Measurements from ENCODE around the gene IQSEC1.

IQSEC1 gene

DNA sequence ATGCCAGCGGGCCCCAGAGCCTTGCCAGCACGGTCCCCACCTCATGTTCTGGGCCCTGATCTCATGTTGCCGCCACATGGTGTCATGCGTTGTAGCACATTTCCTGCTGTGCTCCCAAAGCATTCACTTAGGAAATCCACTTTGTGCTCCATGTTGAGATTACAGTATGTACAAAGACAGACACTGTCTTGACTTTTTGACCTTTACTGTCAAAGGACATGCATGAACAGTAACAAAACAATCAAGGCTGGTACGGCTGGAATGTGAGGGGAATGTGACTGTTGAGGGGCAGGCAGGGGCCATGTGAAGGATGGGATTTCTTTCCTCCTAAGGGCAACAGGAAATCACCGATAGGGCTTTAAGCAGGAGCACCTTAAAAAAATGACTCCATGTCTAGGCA is 178.6 kb downstream of the IQSEC1 start:
- TF ChIP-seq, protein P1, sequence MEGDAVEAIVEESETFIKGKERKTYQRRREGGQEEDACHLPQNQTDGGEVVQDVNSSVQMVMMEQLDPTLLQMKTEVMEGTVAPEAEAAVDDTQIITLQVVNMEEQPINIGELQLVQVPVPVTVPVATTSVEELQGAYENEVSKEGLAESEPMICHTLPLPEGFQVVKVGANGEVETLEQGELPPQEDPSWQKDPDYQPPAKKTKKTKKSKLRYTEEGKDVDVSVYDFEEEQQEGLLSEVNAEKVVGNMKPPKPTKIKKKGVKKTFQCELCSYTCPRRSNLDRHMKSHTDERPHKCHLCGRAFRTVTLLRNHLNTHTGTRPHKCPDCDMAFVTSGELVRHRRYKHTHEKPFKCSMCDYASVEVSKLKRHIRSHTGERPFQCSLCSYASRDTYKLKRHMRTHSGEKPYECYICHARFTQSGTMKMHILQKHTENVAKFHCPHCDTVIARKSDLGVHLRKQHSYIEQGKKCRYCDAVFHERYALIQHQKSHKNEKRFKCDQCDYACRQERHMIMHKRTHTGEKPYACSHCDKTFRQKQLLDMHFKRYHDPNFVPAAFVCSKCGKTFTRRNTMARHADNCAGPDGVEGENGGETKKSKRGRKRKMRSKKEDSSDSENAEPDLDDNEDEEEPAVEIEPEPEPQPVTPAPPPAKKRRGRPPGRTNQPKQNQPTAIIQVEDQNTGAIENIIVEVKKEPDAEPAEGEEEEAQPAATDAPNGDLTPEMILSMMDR (IDR thresholded peaks at IDR 0.05) = no peak

DNA sequence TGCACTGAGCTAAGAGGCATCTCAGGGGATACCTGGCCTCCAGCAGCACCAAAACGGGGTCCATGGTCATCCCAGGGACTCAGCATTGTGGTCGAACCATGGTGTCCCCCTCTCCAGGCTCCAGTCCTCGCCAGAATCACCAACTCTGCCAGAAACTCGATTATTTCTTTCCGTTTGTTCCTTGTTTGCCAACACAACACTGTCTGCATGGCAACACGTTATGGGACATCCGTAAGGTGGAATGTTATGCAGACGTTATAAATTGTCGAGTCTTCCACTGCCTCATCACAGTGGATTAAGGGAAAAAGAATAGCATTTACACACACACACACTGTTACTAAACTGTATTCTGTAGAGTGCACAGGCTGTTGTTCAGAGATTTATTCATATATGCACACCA is 179.4 kb downstream of the IQSEC1 start:
- TF ChIP-seq, protein P1 (IDR thresholded peaks at IDR 0.05) = no peak

DNA sequence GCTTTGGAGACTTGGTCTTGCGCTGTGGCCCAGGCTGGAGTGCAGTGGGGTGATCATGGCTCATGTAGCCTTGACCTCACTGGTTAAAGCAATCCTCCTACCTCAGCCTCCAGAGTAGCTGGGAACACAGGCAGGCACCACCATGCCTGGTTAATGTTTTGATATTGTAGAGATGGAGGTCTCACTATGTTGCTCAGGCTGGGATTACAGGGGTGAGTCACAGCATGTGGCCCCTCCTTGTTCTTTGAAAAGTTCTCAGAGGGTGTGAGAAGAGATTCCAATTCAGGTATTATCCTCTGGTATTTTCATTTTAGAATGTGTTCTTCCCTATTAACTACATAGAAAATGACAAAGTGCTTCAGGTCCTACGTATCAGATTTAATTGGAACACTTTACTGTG is 180.0 kb downstream of the IQSEC1 start:
- TF ChIP-seq, protein P1 (IDR thresholded peaks at IDR 0.05) = no peak

DNA sequence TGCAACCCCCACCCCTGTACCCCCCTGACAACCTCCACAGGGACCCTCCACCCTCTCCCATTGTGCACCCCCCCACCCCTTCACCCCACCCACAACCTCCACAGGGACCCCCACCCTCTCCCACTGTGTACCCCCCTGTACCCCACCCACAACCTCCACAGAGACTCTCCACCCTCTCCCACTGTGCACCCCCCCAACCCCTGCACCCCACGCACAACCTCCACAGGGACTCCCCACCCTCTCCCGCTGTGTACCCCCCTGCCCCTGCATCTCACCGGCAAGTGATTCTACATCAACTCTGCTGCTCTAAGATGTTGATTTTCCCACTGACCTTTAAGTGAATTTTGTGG is 180.4 kb downstream of the IQSEC1 start:
- TF ChIP-seq, protein P1 (IDR thresholded peaks at IDR 0.05) = no peak

DNA sequence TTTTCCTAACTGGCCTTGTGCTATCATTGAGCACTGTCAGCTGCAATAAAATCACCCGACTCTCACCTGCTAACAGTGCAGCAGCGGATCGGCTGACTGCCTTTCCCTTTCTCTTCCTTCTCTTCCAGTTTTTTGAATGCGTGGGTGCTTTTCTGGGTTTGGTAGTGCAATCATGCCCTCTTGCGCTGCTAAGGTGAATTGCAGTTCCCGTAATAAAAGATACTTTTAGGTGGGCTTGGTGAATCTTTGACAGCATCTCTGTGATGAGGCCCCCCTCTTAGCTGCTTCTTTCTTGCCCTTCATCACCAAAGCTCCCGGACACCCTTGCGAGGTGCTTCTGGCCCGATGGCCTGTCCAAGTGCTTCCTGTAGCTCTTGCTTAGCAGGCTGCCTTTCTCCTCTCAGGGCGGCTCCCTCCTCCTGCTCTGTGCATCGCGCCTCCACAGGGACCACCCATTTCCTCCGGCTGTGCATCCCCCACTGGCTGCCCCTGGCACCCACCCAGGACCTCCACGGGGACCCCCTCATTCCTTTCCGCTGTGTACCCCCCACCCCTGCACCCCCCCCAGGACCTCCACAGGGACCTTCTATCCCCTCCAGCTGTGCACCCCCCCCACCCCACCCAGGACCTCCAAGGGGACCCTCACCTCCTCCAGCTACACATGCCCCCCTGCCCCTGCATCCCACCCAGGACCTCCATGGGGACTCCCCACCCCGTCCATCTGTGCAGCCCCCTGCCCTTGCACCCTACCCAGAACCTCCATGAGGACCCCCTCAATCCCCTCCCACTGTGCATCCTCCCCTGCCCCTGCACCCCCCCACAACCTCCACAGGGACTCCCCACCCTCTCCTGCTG is 181.0 kb downstream of the IQSEC1 start:
- TF ChIP-seq, protein P1 (IDR thresholded peaks at IDR 0.05) = peak; percentile 91

DNA sequence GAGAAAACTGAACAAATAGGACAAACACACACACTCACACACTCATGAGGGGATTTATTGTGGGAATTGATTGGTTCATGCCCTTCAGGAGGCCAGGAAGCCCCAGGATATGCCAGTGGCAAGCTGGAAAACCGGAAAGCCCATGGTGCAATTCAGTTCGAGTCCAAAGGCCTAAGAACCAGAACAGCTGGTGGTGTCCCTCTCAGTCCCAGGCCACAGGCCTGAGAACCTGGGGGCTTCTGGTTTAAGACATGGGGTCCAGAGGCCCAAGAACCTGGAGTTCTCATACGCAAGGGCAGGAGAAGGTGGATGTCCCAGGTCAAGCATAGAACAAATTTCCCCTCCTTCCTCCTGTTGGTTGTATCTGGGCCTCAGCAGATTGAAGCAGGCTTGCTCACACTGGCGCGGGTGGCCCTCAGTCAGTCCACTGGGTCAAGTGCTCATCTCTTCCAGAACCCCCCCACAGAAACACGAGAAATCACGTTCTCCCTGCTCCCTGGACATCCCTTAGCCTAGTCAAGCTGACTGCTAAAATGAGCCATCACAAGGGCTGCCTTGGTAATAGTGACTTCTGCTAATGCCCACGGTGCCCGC is 181.7 kb downstream of the IQSEC1 start:
- TF ChIP-seq, protein P1 (IDR thresholded peaks at IDR 0.05) = no peak

DNA sequence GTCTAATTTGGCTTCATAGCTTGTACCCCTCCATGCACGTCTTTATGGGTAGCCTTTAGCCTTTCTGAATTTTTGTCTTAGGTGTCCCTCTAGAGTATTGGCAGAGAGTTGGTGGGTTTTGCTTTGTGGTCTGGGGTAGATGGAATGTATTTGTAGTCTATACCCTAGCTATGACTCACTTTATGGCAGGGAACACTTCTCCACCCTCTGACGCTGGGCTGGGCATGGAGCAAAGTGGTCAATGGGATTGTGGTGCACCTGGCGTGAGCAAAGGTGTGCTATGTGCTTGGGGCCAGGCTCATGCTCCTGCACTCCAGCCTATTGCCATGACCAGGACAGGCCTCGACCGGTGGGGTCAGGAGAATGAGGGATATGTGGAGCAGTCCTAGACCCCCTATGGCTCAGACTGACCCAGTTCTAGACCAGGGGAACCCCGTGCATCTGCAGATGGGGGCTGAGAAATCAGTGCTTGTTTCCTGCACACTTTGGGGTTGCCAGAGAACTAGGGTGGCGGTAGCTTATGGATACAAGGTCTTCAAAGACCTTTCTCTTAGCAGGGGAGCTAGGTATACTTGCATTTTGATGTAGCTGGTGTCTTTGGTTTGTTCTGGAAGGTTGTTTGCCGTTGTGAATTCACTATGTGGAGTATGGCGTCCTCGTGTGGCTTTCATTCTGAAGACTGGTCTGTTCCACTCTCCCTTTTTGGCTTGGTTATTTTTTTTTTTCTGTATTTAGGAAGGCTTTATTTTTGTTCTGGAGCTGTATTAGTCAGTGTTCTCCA is 182.4 kb downstream of the IQSEC1 start:
- TF ChIP-seq, protein P1 (IDR thresholded peaks at IDR 0.05) = no peak
